ENCODE data around the gene ERP44.

Gene ERP44

GRCh38 chr9:99970481-99970880, 128.3 kb downstream of the ERP44 start:
- TF ChIP-seq CTCF (conservative IDR thresholded peaks at IDR 0.05; ENCODE audit: control insufficient read depth, insufficient read depth, low read depth, low read length): no peak
- no peak for DNase-seq (ENCODE audit: low read depth)

GRCh38 chr9:99967457-99967856, 131.3 kb downstream of the ERP44 start:
- no peak for TF ChIP-seq CTCF (conservative IDR thresholded peaks at IDR 0.05; ENCODE audit: control insufficient read depth, insufficient read depth, low read depth, low read length)
- DNase-seq (ENCODE audit: low read depth): no peak
- H3K4me3 ChIP-seq (ENCODE audit: control insufficient read depth, low read depth, low read length): no peak overlapping the region

More at GRCh38 chr9:99970481-99970880, 128.3 kb downstream of the ERP44 start:
- H3K4me3 ChIP-seq (ENCODE audit: control insufficient read depth, low read depth, low read length): no peak overlapping the region

GRCh38 chr9:99966716-99967115, 132.1 kb downstream of the ERP44 start:
- peak; percentile 8 for DNase-seq (ENCODE audit: low read depth)
- H3K4me3 ChIP-seq (ENCODE audit: control insufficient read depth, low read depth, low read length): no peak overlapping the region
- no peak for TF ChIP-seq CTCF (conservative IDR thresholded peaks at IDR 0.05; ENCODE audit: control insufficient read depth, insufficient read depth, low read depth, low read length)

GRCh38 chr9:99966001-99966400, 132.8 kb downstream of the ERP44 start:
- DNase-seq (ENCODE audit: low read depth): no peak
- TF ChIP-seq CTCF (conservative IDR thresholded peaks at IDR 0.05; ENCODE audit: control insufficient read depth, insufficient read depth, low read depth, low read length): no peak
- no peak overlapping the region for H3K4me3 ChIP-seq (ENCODE audit: control insufficient read depth, low read depth, low read length)

GRCh38 chr9:99964336-99964735, 134.5 kb downstream of the ERP44 start:
- no peak for DNase-seq (ENCODE audit: low read depth)
- no peak for TF ChIP-seq CTCF (conservative IDR thresholded peaks at IDR 0.05; ENCODE audit: control insufficient read depth, insufficient read depth, low read depth, low read length)
- no peak overlapping the region for H3K4me3 ChIP-seq (ENCODE audit: control insufficient read depth, low read depth, low read length)

- no peak overlapping the region for H3K4me3 ChIP-seq (ENCODE audit: control insufficient read depth, low read depth, low read length)
- TF ChIP-seq CTCF (conservative IDR thresholded peaks at IDR 0.05; ENCODE audit: control insufficient read depth, insufficient read depth, low read depth, low read length): no peak
- DNase-seq (ENCODE audit: low read depth): peak; percentile 21
Observed at GRCh38 chr9:99962680-99963261, 136.0 kb downstream of the ERP44 start.

GRCh38 chr9:99955606-99956005, 143.2 kb downstream of the ERP44 start:
- H3K4me3 ChIP-seq (ENCODE audit: control insufficient read depth, low read depth, low read length): no peak overlapping the region
- no peak for TF ChIP-seq CTCF (conservative IDR thresholded peaks at IDR 0.05; ENCODE audit: control insufficient read depth, insufficient read depth, low read depth, low read length)
- no peak for DNase-seq (ENCODE audit: low read depth)
